HepG2 (cell line): ENCODE results near the gene MYL4. TPM values are rescaled to one million over a fixed set of nuclear protein-coding genes. Genes with fewer than 3 reads are reported as not detected.

Source experiments
- ASH2L ChIP-seq: fragments of 300-600, 200-600 bp; sonication (generic); IDR thresholded peaks from 2 replicates; pipeline ENCODE4 v1.7.0; 2017; ENCODE audit warnings: low read depth, mild to moderate bottlenecking, moderate library complexity, mixed read lengths, low read length; ENCODE audit not compliant: insufficient read length
- BHLHE40 ChIP-seq: IDR thresholded peaks from 2 replicates; pipeline ENCODE4 v1.6.1; 2011; ENCODE audit warnings: low read length, improper control_type of control experiment
- POLR2AphosphoS5 ChIP-seq: IDR thresholded peaks from 2 replicates; pipeline ENCODE4 v1.6.1; 2012; ENCODE audit warnings: low read depth, low read length
- SNAPC4 ChIP-seq: sonication (generic); formaldehyde crosslinking; IDR thresholded peaks from 2 replicates; pipeline ENCODE4 v1.4.0; 2020; ENCODE audit warnings: mild to moderate bottlenecking, missing genetic modification reagents
- UBTF ChIP-seq: sonication (generic); formaldehyde crosslinking; IDR thresholded peaks from 2 replicates; pipeline ENCODE4 v1.4.0; 2020; ENCODE audit warnings: mild to moderate bottlenecking, missing genetic modification reagents
- ZBTB1 ChIP-seq: sonication (generic); formaldehyde crosslinking; IDR thresholded peaks from 2 replicates; pipeline ENCODE4 v1.4.0; 2020; ENCODE audit warnings: missing genetic modification reagents, borderline replicate concordance
- ZNF557 ChIP-seq: sonication (generic); formaldehyde crosslinking; IDR thresholded peaks from 2 replicates; pipeline ENCODE4 v1.4.0; 2020; ENCODE audit warnings: missing genetic modification reagents
- ZNF709 ChIP-seq: sonication (generic); formaldehyde crosslinking; IDR thresholded peaks from 2 replicates; pipeline ENCODE4 v1.5.0; 2020; ENCODE audit warnings: mild to moderate bottlenecking, missing genetic modification reagents
- ZNF777 ChIP-seq: sonication (generic); formaldehyde crosslinking; IDR thresholded peaks from 2 replicates; pipeline ENCODE4 v1.4.0; 2020; ENCODE audit warnings: missing genetic modification reagents
- polyA plus RNA-seq, 8 experiments: library from polyadenylated mRNA; depleted of rRNA in 3 of 8; stranded (reverse) in 7 of 8; unstranded in 1 of 8; fragments of >200 nt; fragmentation: Illumina TruSeq in 4 of 8; extraction: Trizol in 4 of 8; gene quantifications; 2 replicates each; pipeline versions ENCODE4 v1.2.1 to v1.2.3, GENCODE V29; 2011 to 2016; ENCODE audit warnings: low read depth in 4 of 8, missing spikeins in 1 of 8, mixed read lengths in 1 of 8; ENCODE audit not compliant: insufficient read depth in 1 of 8
- total RNA-seq, 5 experiments: library from RNA; depleted of rRNA; stranded (reverse); fragments of >200 nt; fragmentation: Illumina TruSeq; extraction: Trizol; gene quantifications; 2 replicates each; pipeline ENCODE4 v1.2.3, GENCODE V29; 2016; ENCODE audit warnings: low read depth in 1 of 5
- TF ChIP-seq, protein P1 (sequence below): IDR thresholded peaks from 2 replicates; pipeline ENCODE4 v1.6.1; 2016; ENCODE audit warnings: low read depth, missing genetic modification reagents, missing compliant biosample characterization
- TF ChIP-seq, protein P2 (sequence below): sonication (generic); formaldehyde crosslinking; IDR thresholded peaks from 2 replicates; pipeline ENCODE4 v1.4.0; 2020; ENCODE audit warnings: missing genetic modification reagents

MYL4 gene
- total and polyA plus RNA-seq, 2 of the 13 experiments (the other 11 are each of a cell fraction or from before 2014, with no cell fraction given): not detected

DNA sequence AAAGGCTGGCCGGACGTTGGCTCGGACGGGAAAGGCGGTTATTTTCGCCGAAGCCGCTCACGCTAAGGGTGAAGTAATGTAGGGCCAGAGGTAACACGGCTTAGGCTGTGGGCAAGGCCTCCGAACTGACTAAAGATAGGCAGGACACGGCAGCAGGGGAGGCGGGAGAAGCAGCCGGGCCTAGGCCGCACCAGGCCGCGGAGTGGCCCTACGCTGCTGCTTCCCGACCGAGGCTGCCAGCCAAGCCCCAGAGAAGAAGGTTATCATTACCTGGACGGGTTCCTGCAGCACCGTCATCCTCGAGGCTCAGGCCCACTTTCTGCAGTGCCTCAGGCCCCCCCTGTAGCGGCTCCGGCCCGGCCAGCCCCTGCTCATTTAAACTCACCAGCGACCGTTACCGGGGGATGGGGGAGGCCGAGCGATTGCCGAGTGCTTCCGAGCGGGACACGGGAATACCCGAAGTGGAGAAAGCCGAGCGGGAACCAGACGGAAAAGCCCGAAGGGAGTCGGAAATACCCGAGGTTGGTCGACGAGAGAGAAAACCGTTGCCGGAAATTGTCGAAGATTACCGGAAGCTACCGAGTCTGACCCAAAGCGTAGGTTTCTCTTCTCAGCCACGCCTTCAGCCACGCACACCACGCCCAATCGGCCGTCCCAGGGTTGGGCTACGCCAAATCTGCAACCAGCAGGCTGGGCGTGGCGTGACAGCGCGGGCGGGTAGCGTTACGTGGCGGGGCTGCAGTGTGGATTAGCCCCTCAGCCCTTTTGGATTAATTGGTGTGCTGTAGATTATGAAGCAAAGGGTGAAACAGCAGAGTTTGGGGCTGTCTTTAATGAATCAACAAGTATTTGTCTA is 20.0 kb upstream of the MYL4 start, which contains the start of gene CDC27 (continued):
- TF ChIP-seq, protein P1, sequence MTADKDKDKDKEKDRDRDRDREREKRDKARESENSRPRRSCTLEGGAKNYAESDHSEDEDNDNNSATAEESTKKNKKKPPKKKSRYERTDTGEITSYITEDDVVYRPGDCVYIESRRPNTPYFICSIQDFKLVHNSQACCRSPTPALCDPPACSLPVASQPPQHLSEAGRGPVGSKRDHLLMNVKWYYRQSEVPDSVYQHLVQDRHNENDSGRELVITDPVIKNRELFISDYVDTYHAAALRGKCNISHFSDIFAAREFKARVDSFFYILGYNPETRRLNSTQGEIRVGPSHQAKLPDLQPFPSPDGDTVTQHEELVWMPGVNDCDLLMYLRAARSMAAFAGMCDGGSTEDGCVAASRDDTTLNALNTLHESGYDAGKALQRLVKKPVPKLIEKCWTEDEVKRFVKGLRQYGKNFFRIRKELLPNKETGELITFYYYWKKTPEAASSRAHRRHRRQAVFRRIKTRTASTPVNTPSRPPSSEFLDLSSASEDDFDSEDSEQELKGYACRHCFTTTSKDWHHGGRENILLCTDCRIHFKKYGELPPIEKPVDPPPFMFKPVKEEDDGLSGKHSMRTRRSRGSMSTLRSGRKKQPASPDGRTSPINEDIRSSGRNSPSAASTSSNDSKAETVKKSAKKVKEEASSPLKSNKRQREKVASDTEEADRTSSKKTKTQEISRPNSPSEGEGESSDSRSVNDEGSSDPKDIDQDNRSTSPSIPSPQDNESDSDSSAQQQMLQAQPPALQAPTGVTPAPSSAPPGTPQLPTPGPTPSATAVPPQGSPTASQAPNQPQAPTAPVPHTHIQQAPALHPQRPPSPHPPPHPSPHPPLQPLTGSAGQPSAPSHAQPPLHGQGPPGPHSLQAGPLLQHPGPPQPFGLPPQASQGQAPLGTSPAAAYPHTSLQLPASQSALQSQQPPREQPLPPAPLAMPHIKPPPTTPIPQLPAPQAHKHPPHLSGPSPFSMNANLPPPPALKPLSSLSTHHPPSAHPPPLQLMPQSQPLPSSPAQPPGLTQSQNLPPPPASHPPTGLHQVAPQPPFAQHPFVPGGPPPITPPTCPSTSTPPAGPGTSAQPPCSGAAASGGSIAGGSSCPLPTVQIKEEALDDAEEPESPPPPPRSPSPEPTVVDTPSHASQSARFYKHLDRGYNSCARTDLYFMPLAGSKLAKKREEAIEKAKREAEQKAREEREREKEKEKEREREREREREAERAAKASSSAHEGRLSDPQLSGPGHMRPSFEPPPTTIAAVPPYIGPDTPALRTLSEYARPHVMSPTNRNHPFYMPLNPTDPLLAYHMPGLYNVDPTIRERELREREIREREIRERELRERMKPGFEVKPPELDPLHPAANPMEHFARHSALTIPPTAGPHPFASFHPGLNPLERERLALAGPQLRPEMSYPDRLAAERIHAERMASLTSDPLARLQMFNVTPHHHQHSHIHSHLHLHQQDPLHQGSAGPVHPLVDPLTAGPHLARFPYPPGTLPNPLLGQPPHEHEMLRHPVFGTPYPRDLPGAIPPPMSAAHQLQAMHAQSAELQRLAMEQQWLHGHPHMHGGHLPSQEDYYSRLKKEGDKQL: no peak
- TF ChIP-seq BHLHE40 (no peak), SNAPC4 (CRISPR knock-in tag) (peak; percentile 95), UBTF (peak; percentile 99), ZBTB1 (CRISPR knock-in tag) (peak; percentile 52; the same call in 1 of the 2 replicates), ZNF777 (CRISPR knock-in tag) (peak; percentile 80), POLR2AphosphoS5 (peak; percentile 76), ZNF557 (0 out of 2 replicates have a peak, but pooled peaks have one; percentile 75), ASH2L (peak; percentile 96), ZNF709 (peak; percentile 96; the same call in 1 of the 2 replicates)
- TF ChIP-seq, protein P2, sequence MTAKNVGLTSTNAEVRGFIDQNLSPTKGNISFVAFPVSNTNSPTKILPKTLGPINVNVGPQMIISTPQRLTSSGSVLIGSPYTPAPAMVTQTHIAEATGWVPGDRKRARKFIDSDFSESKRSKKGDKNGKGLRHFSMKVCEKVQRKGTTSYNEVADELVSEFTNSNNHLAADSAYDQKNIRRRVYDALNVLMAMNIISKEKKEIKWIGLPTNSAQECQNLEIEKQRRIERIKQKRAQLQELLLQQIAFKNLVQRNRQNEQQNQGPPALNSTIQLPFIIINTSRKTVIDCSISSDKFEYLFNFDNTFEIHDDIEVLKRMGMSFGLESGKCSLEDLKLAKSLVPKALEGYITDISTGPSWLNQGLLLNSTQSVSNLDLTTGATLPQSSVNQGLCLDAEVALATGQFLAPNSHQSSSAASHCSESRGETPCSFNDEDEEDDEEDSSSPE (CRISPR knock-in tag): peak; percentile 60
